GM23248 (cell line): ENCODE results near the gene ADIPOQ. TPM values are rescaled to one million over a fixed set of nuclear protein-coding genes. Genes with fewer than 3 reads are reported as not detected.
"Not testable (repeated sequence)": the region's sequence is repeated elsewhere in the genome, so short reads cannot be mapped to it uniquely, and the experiment has no call there.

Source experiments
- DNase-seq: peaks from one replicate; pipeline ENCODE4 v3.0.0-alpha.2; 2015
- H2AFZ ChIP-seq: fragments of 200-600 bp; sonication (generic); 2 replicates; pipeline ENCODE4 v1.6.1; 2016; ENCODE audit warnings: antibody characterized with exemption
- H3F3A ChIP-seq: fragments of 200-600 bp; sonication (generic); 2 replicates; pipeline ENCODE4 v1.6.1; 2016; ENCODE audit warnings: mild to moderate bottlenecking, antibody characterized with exemption, mixed run types; ENCODE audit not compliant: insufficient read depth
- H3K27ac ChIP-seq: fragments of 200-600 bp; sonication (generic); 2 replicates; pipeline ENCODE4 v1.5.1; 2016; ENCODE audit warnings: mild to moderate bottlenecking
- H3K27me3 ChIP-seq: fragments of 200-600 bp; sonication (generic); replicated peaks from 2 replicates; pipeline ENCODE4 v1.6.1; 2016; ENCODE audit warnings: mild to moderate bottlenecking; ENCODE audit not compliant: insufficient read depth
- H3K36me3 ChIP-seq: fragments of 200-600 bp; sonication (generic); 2 replicates; pipeline ENCODE4 v1.6.1; 2016; ENCODE audit warnings: low read depth, mild to moderate bottlenecking
- H3K4me1 ChIP-seq: fragments of 200-600 bp; sonication (generic); 2 replicates; pipeline ENCODE4 v1.6.1; 2016; ENCODE audit warnings: mild to moderate bottlenecking; ENCODE audit not compliant: insufficient read depth
- H3K4me2 ChIP-seq: fragments of 200-600 bp; sonication (generic); one replicate; pipeline ENCODE4 v1.6.1; 2016; ENCODE audit warnings: mild to moderate bottlenecking; ENCODE audit not compliant: unreplicated experiment
- H3K4me3 ChIP-seq: fragments of 200-600 bp; sonication (generic); 2 replicates; pipeline ENCODE4 v1.5.1; 2016; ENCODE audit warnings: mild to moderate bottlenecking
- H3K79me2 ChIP-seq: fragments of 200-600 bp; sonication (generic); 2 replicates; pipeline ENCODE4 v1.6.1; 2016; ENCODE audit warnings: mild to moderate bottlenecking; ENCODE audit not compliant: insufficient read depth
- H3K9ac ChIP-seq: fragments of 200-600 bp; sonication (generic); 2 replicates; pipeline ENCODE4 v1.6.1; 2016; ENCODE audit warnings: mild to moderate bottlenecking
- H3K9me2 ChIP-seq: fragments of 200-600 bp; sonication (generic); 2 replicates; pipeline ENCODE4 v1.6.1; 2016; ENCODE audit warnings: mixed run types, mild to moderate bottlenecking, moderate library complexity; ENCODE audit not compliant: insufficient read depth
- H3K9me3 ChIP-seq: fragments of 200-600 bp; sonication (generic); one replicate; pipeline ENCODE4 v1.6.1; 2017; ENCODE audit warnings: low read depth
- H4K20me1 ChIP-seq: fragments of 200-600 bp; sonication (generic); 2 replicates; pipeline ENCODE4 v1.6.0; 2016; ENCODE audit not compliant: insufficient read depth
- EZH2 ChIP-seq: fragments of 200-600 bp; sonication (generic); IDR thresholded peaks from 2 replicates; pipeline ENCODE4 v1.6.1; 2018; ENCODE audit warnings: antibody characterized with exemption, mild to moderate bottlenecking; ENCODE audit not compliant: insufficient read depth, poor library complexity, severe bottlenecking
- EZH2phosphoT487 ChIP-seq: fragments of 200-600 bp; sonication (generic); IDR thresholded peaks from 2 replicates; pipeline ENCODE4 v1.6.1; 2018; ENCODE audit warnings: antibody characterized with exemption, moderate library complexity, mild to moderate bottlenecking, low read depth; ENCODE audit not compliant: insufficient read depth
- WGBS, 2 experiments: methylation state at CpG; one replicate each; pipeline ENCODE4 v1.1.6; 2015 to 2017; ENCODE audit warnings: low lambda C conversion rate in 2 of 2, low coverage in 1 of 2; ENCODE audit errors: missing lambda C conversion rate in 2 of 2; 5-methylcytosine and 5-hydroxymethylcytosine counted together
- in situ Hi-C: fragments of 300-500 bp; cut with MboI; formaldehyde crosslinking; loops from 2 replicates; pipeline ENCODE4 v1.15.0; 2020
- polyA plus RNA-seq: library from polyadenylated mRNA; unstranded; fragments of >200 nt; fragmentation: Nextera tagmentation; extraction: Ambion mirVana; gene quantifications from 2 replicates; pipeline ENCODE4 v1.2.1, GENCODE V29; 2016
- total RNA-seq: library from RNA; depleted of rRNA; stranded (reverse); fragments of >200 nt; shearing (Covaris generic); gene quantifications from 2 replicates; pipeline ENCODE4 v1.2.3, GENCODE V29; 2014

The ADIPOQ gene
- total and polyA plus RNA-seq, 2 experiments from 2014 or later = not detected

- Histone ChIP-seq H3K27ac (no peak overlapping the region), H3K4me3 (no peak overlapping the region), H2AFZ (no peak overlapping the region), H3K9ac (no peak overlapping the region), H3K27me3 (peaks cover 5% of the 10 kb centered on the region; the same call in 1 of the 2 replicates), H3K4me1 (no peaks in the 10 kb centered on the region), H3K9me2 (no peaks in the 10 kb centered on the region), H3K9me3 (no peaks in the 10 kb centered on the region), H4K20me1 (no peaks in the 10 kb centered on the region), H3K4me2 (no peak overlapping the region), H3F3A (no peaks in the 10 kb centered on the region), H3K36me3 (no peaks in the 10 kb centered on the region), H3K79me2 (no peaks in the 10 kb centered on the region)
- in situ Hi-C loops = no loop called here
- no peak for DNase-seq
- TF ChIP-seq EZH2phosphoT487 = no peak
- no peak for TF ChIP-seq EZH2
- 86 to 88% methylated on average over 8 of the region's 8 CpGs for WGBS, 2 experiments
These were observed 11.6 kb downstream of the ADIPOQ start for GRCh38 chr3:186854146-186854545.

GRCh38 chr3:186854954-186855353 is 12.4 kb downstream of the ADIPOQ start:
- H3K9me2 ChIP-seq = no peaks in the 10 kb centered on the region

DNA sequence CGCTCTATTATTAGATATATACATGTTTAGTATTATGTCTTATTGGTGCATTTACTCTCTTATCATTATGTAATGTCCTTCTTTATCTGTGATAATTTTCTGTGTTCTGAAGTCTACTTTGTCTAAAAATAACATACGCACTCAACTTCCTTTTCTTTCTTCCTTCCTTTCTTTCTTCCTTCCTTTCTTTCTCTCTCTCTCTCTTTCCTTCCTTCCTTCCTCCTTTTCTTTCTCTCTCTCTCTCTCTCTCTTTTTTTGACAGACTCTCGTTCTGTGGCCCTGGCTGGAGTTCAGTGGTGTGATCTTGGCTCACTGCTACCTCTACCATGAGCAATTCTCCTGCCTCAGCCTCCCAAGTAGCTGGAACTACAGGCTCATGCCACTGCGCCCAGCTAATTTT is 15.2 kb downstream of the ADIPOQ start:
- Histone ChIP-seq H3K79me2 (no peaks in the 10 kb centered on the region), H3K27me3 (no peaks in the 10 kb centered on the region; the same call in 1 of the 2 replicates), H3K9me2 (no peaks in the 10 kb centered on the region), H3F3A (no peaks in the 10 kb centered on the region), H3K36me3 (no peaks in the 10 kb centered on the region), H3K4me1 (peaks cover 7% of the 10 kb centered on the region; the same call in 1 of the 2 replicates), H3K4me3 (no peak overlapping the region), H3K9ac (no peak overlapping the region), H3K4me2 (no peak overlapping the region), H2AFZ (no peak overlapping the region), H4K20me1 (no peaks in the 10 kb centered on the region), H3K27ac (no peak overlapping the region), H3K9me3 (no peaks in the 10 kb centered on the region)
- in situ Hi-C loops = no loop called here
- no peak for TF ChIP-seq EZH2phosphoT487
- no peak for TF ChIP-seq EZH2
- WGBS, 2 experiments = 66 to 69% methylated on average over 4 of the region's 4 CpGs
- DNase-seq = no peak

More at GRCh38 chr3:186854954-186855353, 12.4 kb downstream of the ADIPOQ start:
- 0% methylated on average over 1 of the region's 1 CpG for WGBS, 2 experiments
- H2AFZ ChIP-seq = no peak overlapping the region
- H3K27me3 ChIP-seq = no peaks in the 10 kb centered on the region; the same call in 1 of the 2 replicates
- no peaks in the 10 kb centered on the region for H3K9me3 ChIP-seq
- H3K4me3 ChIP-seq = no peak overlapping the region
- no peaks in the 10 kb centered on the region for H4K20me1 ChIP-seq
- H3K9ac ChIP-seq = no peak overlapping the region
- H3K27ac ChIP-seq = no peak overlapping the region
- in situ Hi-C loops = no loop called here
- H3F3A ChIP-seq = no peaks in the 10 kb centered on the region
- no peaks in the 10 kb centered on the region for H3K36me3 ChIP-seq
- TF ChIP-seq EZH2phosphoT487 = no peak
- TF ChIP-seq EZH2 = no peak
- DNase-seq = no peak
- no peak overlapping the region for H3K4me2 ChIP-seq
- H3K79me2 ChIP-seq = no peaks in the 10 kb centered on the region
- H3K4me1 ChIP-seq = no peaks in the 10 kb centered on the region

- H3K79me2 ChIP-seq, H3F3A ChIP-seq, H3K4me1 ChIP-seq, in situ Hi-C loops, H3K4me2 ChIP-seq, H3K4me3 ChIP-seq, H3K36me3 ChIP-seq, H3K9me3 ChIP-seq, H3K27ac ChIP-seq, H3K9me2 ChIP-seq, H3K9ac ChIP-seq, DNase-seq, H2AFZ ChIP-seq, H3K27me3 ChIP-seq, H4K20me1 ChIP-seq: not testable (repeated sequence)
- WGBS, 2 experiments = no CpG with 5 or more reads among the region's 13 CpGs
These were observed 22.8 kb downstream of the ADIPOQ start for GRCh38 chr3:186865215-186865853.

- H3K27ac ChIP-seq, H3K4me1 ChIP-seq, DNase-seq, H3K9ac ChIP-seq, H3K9me3 ChIP-seq, H2AFZ ChIP-seq, H3K79me2 ChIP-seq, in situ Hi-C loops, H3K4me3 ChIP-seq, H3F3A ChIP-seq, H3K4me2 ChIP-seq, H4K20me1 ChIP-seq, H3K27me3 ChIP-seq, H3K36me3 ChIP-seq, H3K9me2 ChIP-seq: not testable (repeated sequence)
- WGBS, 2 experiments = no CpG with 5 or more reads among the region's 5 CpGs
These were observed 23.6 kb downstream of the ADIPOQ start for GRCh38 chr3:186866095-186866494.
